Chondrocyte (in vitro differentiated cells): ENCODE results near the gene GALNT5. TPM values are rescaled to one million over a fixed set of nuclear protein-coding genes. Genes with fewer than 3 reads are reported as not detected.

ENCODE experiments used
- DNase-seq: peaks from one replicate; pipeline ENCODE4 v3.0.0; 2021; ENCODE audit warnings: mixed read lengths, low spot score
- H3K27ac Mint-ChIP-seq: one replicate; pipeline ENCODE4 v1.8.0; 2021; ENCODE audit warnings: mild to moderate bottlenecking, moderate library complexity, mixed read lengths; ENCODE audit not compliant: unreplicated experiment
- H3K27me3 Mint-ChIP-seq: 2 replicates; pipeline ENCODE4 v1.8.0; 2021; ENCODE audit warnings: low read depth, mixed read lengths
- H3K36me3 Mint-ChIP-seq: 2 replicates; pipeline ENCODE4 v1.8.0; 2021; ENCODE audit warnings: low read depth, mixed read lengths
- H3K4me1 Mint-ChIP-seq: 2 replicates; pipeline ENCODE4 v1.8.0; 2021; ENCODE audit warnings: low read depth, mild to moderate bottlenecking, mixed read lengths
- H3K4me3 Mint-ChIP-seq: one replicate; pipeline ENCODE4 v1.8.0; 2021; ENCODE audit warnings: mild to moderate bottlenecking, moderate library complexity, mixed read lengths; ENCODE audit not compliant: unreplicated experiment
- H3K9me3 Mint-ChIP-seq: 2 replicates; pipeline ENCODE4 v1.8.0; 2021; ENCODE audit warnings: low read depth, mixed read lengths
- CTCF ChIP-seq: fragments of 200-600 bp; sonication (generic); IDR thresholded peaks from 2 replicates; pipeline ENCODE4 v1.5.0; 2021; ENCODE audit warnings: antibody characterized with exemption, mild to moderate bottlenecking, moderate library complexity
- total RNA-seq: library from RNA; stranded (reverse); gene quantifications from 3 replicates; pipeline ENCODE4 v1.2.1, GENCODE V29; 2021

The GALNT5 gene
- total RNA-seq, 1 donor from 2014 or later, result 14.2 TPM

- Mint-ChIP-seq H3K4me3 (no peak overlapping the region), H3K36me3 (no peaks in the 10 kb centered on the region), H3K27ac (no peak overlapping the region), H3K9me3 (no peaks in the 10 kb centered on the region), H3K27me3 (peaks cover 8% of the 10 kb centered on the region), H3K4me1 (no peaks in the 10 kb centered on the region)
- no peak for TF ChIP-seq CTCF
- no peak for DNase-seq
These were observed 61.4 kb downstream of the GALNT5 start for GRCh38 chr2:157318884-157319283.

- no peak for DNase-seq
- no peak for TF ChIP-seq CTCF
- H3K27me3 Mint-ChIP-seq, result peaks cover 8% of the 10 kb centered on the region
- H3K4me1 Mint-ChIP-seq, result no peaks in the 10 kb centered on the region
- no peak overlapping the region for H3K27ac Mint-ChIP-seq
- no peaks in the 10 kb centered on the region for H3K9me3 Mint-ChIP-seq
- H3K4me3 Mint-ChIP-seq, result no peak overlapping the region
- no peaks in the 10 kb centered on the region for H3K36me3 Mint-ChIP-seq
These were observed 62.3 kb downstream of the GALNT5 start for GRCh38 chr2:157319795-157320194.

GRCh38 chr2:157320409-157320808, 62.9 kb downstream of the GALNT5 start:
- H3K4me3 Mint-ChIP-seq, result no peak overlapping the region
- no peak for TF ChIP-seq CTCF
- no peak overlapping the region for H3K27ac Mint-ChIP-seq
- H3K27me3 Mint-ChIP-seq, result peaks cover 9% of the 10 kb centered on the region
- H3K36me3 Mint-ChIP-seq, result no peaks in the 10 kb centered on the region
- H3K9me3 Mint-ChIP-seq, result no peaks in the 10 kb centered on the region
- no peak for DNase-seq
- H3K4me1 Mint-ChIP-seq, result no peaks in the 10 kb centered on the region

GRCh38 chr2:157321466-157321865, 64.0 kb downstream of the GALNT5 start:
- Mint-ChIP-seq H3K27me3 (peaks cover 11% of the 10 kb centered on the region), H3K4me1 (no peaks in the 10 kb centered on the region), H3K27ac (no peak overlapping the region), H3K4me3 (no peak overlapping the region), H3K36me3 (no peaks in the 10 kb centered on the region), H3K9me3 (no peaks in the 10 kb centered on the region)
- no peak for TF ChIP-seq CTCF
- no peak for DNase-seq

GRCh38 chr2:157322432-157322831, 64.9 kb downstream of the GALNT5 start:
- Mint-ChIP-seq H3K27ac (no peak overlapping the region), H3K36me3 (no peaks in the 10 kb centered on the region), H3K27me3 (peaks cover 11% of the 10 kb centered on the region), H3K9me3 (no peaks in the 10 kb centered on the region), H3K4me1 (peaks cover 3% of the 10 kb centered on the region), H3K4me3 (no peak overlapping the region)
- TF ChIP-seq CTCF, result no peak
- no peak for DNase-seq
